GM21526 (cell line): Measurements from ENCODE around the gene RAB24.
"Not testable (repeated sequence)": the region's sequence is repeated elsewhere in the genome, so short reads cannot be mapped to it uniquely, and the experiment has no call there.

Experiments
- ATAC-seq: cut with Tn5 transposase; IDR thresholded peaks from one replicate; pipeline ENCODE4 v1.9.1; 2021; ENCODE audit warnings: moderate library complexity; ENCODE audit not compliant: unreplicated experiment, low FRiP score

The RAB24 gene

DNA sequence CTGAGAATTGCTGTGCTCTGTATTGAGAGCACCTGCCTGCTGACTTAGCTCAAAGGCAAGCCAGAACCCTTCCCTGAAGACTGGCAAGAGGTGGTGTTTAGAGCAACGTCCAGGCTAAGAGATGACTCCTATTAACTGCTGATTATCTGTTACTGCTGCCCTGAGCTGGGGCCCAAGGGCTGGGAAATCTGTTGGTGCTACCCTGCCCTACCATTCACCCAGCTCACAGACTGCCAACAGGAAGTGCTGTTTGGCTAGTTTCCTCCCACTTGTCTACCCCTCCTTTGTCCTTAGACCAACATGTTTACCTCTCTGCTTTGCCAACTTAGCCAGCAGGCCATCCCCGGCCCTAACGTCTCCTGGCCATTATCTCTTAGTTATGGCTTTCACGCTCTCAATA is 6.9 kb downstream of the RAB24 start:
- ATAC-seq: no peak

DNA sequence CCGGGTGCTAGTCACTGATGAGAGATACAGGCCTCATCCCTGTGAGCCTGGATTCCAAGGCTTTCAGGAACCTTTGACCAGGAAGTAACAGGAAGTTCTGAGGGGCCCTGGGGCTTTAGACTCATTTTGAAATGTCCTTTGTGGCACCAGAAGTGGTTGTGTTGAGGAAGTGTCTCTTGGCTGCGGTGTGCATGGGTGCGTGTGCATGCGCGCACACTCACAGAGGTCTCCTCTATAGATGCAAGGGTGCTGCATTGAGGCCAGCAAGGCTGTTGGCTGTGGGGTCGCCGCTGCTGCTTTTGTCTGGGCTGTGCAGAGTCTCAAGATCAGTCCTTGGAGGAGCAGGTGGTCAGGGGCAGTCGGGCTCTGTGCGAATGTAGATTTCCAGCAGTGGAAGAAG is 7.6 kb downstream of the RAB24 start:
- ATAC-seq: no peak

DNA sequence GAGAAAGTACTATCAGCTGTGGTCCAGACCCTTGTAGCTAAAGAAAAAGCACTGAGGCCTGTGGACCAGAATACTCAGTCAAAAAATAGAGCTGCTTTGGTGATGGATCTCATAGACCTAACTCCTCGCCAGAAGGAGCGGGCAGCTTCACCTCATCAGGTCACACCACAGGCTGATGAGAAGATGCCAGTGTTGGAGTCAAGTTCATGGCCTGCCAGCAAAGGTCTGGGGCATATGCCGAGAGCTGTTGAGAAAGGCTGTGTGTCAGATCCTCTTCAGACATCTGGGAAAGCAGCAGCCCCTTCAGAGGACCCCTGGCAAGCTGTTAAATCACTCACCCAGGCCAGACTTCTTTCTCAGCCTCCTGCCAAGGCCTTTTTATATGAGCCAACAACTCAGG is 8.9 kb downstream of the RAB24 start:
- ATAC-seq: no peak

DNA sequence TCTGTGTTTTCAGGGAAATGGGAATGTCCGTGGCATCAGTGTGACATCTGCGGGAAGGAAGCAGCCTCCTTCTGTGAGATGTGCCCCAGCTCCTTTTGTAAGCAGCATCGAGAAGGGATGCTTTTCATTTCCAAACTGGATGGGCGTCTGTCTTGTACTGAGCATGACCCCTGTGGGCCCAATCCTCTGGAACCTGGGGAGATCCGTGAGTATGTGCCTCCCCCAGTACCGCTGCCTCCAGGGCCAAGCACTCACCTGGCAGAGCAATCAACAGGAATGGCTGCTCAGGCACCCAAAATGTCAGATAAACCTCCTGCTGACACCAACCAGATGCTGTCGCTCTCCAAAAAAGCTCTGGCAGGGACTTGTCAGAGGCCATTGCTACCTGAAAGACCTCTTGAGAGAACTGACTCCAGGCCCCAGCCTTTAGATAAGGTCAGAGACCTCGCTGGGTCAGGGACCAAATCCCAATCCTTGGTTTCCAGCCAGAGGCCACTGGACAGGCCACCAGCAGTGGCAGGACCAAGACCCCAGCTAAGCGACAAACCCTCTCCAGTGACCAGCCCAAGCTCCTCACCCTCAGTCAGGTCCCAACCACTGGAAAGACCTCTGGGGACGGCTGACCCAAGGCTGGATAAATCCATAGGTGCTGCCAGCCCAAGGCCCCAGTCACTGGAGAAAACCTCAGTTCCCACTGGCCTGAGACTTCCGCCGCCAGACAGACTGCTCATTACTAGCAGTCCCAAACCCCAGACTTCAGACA is 9.5 kb downstream of the RAB24 start:
- no peak for ATAC-seq

DNA sequence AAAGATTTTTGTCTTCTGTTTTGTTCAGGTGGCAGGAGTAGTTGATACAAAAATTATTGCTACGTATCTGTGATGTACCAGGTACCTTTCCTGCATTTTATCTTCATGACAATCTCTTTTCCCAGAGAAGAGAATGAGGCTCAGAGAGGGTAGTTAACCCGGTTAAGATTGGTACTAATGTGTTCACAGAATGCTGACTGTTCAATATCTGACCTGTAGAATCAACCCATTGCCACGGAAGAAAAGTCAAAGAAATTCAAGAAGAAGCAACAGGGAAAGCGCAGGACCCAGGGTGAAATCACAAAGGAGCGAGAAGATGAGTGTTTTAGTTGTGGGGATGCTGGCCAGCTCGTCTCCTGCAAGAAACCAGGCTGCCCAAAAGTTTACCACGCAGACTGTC is 11.8 kb downstream of the RAB24 start:
- no peak for ATAC-seq

DNA sequence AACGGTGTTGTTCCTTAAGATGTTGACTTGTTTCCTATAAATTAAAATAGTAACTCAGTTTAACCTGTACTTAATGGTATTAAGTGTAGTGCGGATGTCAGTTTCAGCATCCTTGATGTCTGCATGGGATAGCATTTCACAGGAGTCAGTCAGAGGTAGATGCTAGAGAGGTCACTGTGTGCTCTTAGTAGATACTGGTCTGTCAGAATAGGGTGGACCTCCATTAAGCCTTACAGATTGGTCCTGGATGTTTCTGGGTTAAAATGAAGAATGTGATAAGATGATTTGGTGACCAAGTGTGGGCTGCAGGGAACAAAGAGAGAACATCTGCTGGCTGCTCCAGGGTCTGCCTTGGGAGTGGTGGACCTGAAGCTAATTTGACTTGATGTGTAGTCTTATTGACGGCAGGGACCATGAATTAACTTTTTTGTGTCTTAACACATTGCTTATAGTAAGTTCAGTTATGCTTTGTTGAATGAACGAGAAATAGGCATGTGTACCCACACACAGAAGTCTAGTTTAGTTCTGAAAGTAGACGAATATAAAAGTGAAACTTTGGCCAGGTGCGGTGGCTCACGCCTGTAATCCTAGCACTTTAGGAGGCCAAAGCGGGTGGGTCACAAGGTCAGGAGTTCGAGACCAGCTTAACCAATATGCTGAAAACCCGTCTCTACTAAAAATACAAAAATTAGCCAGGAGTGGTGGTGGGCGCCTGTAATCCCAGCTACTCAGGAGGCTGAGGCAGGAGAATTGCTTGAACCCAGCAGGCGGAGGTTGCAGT is 12.5 kb downstream of the RAB24 start:
- peak; percentile 57 for ATAC-seq

DNA sequence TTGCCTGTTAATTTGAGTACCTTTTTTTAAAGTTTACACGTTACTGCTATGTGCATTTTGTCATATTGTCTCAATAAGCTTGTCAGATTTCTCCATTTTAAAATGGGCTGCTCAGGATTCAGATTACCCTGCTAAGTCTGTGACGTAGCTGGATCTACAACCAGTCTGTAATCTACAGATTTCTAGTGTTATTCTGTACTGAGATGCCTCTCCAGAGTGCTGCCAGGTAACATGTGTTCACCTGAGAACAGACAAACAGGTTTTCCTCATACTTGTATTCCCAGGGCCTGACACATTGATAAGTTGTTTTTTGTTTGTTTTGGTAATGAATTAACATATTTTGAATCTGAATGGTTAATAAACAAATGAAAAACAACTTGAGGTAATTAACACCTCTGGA is 15.3 kb downstream of the RAB24 start:
- no peak for ATAC-seq

DNA sequence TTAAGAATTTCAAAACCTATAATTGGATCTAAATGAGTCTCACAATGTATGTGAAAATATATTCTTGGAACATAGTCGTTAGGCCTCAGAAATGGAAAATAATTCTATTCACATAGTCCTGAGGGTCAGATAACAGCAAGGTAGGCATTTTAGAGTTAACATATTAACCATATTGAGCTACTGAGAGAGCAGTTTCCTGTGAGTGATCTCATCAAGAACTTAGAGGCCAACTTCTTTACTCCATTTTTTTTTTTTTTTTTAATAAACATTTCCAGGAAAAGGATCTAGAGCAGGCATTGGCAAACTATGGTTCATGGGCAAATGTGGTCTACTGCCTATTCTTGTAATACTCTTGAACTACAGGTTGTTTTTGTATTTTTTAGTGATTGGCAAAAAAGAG is 26.6 kb downstream of the RAB24 start:
- no peak for ATAC-seq

DNA sequence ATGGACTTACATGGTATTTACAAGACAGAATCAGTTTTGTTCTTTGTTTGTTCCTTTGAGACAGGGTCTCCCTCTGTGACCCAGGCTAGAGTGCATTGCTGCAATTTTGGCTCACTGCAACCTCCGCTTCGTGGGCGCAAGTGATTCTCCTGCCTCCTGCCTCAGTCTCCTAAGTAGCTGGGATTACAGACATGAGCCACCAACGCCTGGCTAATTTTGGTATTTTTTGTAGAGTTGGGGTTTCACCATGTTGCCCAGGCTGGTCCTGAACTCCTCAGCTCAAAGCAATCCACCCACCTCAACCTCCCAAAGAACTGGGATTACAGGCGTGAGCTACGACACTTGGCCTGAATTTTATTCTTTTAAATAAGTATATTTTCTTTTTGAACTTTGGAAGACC is 27.6 kb downstream of the RAB24 start:
- no peak for ATAC-seq

DNA sequence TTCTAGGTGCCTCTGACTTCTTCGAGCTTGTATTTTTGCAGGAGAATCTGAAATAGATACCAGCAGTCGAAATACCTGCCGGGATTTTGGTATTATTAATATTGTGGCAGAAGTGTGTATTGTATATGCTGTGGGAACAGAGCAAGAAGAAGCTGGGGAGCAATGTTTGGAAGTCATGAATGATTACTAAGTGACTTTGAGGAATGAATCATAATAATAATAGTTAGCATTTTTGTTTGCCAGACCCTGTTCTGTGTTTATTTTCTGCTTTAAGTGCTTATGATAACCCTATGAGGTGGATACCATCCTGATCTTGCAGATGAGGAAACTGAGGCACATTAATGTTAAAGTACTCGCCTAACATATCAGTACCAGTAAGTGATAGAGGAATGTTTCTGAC is 32.4 kb downstream of the RAB24 start:
- ATAC-seq: no peak

DNA sequence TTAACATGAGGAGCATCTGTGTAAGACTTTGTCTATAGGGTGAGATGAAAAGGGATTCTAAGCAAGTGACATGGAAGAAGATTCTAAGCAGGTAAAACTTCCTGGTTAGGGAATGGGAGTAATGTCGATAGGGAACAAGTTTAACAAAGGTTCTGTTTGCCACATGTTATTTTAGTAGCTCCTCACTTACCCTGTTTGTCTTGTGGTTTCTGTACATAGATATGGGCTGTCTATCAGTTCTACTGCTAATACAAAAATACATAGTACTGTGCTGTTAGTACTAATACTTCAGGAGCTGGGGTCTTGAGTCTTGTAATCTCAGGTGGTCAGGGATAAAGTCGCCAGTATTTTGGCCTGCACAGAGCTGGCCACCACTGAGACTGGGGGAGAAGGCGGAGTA is 32.9 kb downstream of the RAB24 start:
- no peak for ATAC-seq

DNA sequence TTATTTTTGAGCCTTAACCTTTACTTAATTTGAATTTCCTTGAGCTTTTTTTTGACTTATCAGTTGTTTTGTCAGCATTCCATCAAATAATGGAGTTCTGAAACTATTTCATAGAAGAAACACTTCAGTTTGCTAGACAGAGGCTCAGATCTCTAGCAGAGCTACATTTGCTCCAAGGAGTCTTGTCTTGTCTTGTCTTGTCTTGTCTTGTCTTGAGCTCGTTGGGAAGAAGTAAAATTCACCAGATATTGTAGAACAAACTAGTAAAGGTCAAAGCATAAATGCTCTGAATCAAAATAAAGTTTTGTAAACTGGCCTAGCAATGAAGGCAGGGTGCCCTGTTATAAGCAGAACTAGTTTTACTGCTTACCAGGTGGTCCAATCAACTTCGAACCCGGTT is 33.5 kb downstream of the RAB24 start:
- no peak for ATAC-seq

DNA sequence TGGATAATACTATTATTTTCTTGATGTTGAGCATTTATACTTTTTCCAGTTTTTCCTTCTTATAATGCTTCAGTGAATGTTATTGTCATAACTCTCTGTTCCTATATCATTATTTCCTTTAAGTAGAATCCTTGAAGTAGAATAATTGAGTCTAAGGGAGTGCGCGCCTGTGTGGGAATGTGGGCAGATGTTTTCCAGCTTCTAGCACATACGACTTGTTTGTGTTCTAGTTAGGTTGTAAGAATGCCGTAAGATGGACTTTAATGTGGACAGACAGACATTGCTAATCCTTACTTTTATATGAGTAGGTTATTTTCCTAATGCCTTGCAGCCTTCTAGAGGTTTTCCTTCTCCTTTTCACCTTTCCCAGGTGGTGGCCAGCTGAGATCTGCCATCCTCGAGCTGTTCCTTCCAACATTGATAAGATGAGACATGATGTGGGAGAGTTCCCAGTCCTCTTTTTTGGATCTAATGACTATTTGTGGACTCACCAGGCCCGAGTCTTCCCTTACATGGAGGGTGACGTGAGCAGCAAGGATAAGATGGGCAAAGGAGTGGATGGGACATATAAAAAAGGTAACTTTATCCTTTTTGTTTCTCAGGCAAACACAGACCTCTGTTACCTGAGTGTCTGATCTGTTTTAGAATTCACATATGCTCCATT is 34.2 kb downstream of the RAB24 start:
- no peak for ATAC-seq

DNA sequence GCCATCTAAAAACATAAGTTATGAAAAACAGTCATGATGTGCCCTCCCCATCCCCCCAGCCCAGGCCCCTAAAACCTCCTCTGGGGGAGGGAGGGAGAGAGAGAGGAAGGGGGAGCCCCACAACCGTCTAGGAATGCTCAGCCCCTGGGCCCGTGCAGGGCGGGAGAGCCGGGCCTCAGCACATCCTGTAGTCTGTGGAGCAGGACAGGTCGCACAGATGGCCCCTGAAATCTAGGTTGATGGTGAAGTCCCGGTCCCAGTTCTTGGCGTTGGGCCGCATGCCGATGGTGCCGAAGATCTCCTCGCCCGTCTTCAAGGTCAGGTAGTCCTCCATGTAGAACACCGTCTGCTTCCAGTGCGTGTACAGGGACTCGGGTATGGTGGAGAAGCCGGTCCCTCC is 38.1 kb downstream of the RAB24 start:
- ATAC-seq: no peak

DNA sequence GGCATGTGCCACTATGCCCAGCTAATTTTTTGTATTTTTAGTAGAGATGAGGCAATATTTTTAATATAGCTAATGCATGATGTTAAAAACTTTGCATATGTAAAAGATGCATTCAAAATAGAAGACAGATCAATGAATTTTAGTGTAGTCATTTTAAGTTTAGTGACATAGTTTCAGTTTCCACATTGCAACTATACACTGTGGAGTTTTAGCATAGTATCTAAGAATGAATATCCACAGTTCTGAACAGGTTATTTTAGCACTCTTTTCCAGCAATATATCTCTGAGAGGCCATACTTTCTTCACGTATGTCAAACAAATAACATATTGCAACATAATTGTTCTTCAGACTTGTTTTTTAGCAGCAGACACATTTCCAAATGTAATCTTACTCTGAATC is 39.3 kb downstream of the RAB24 start:
- ATAC-seq: no peak

DNA sequence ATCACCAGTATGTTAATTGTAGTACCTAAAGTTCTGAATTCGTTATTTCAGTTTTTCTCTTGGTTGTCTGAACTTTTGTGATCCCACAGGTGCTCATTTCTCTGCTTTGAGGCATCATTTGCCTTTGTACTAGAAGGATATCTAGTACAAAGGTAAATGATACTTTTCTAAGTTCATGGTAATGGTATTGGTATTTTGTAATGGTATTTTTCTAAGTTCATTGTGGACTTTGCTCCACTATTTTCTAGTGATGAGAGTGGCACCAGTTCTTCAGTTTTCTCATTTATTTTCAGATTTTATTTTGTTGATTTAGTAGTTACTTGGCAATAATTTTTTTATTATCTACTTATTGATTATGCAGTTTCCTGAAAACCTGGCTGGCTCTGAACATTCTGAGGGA is 42.0 kb downstream of the RAB24 start:
- no peak for ATAC-seq

DNA sequence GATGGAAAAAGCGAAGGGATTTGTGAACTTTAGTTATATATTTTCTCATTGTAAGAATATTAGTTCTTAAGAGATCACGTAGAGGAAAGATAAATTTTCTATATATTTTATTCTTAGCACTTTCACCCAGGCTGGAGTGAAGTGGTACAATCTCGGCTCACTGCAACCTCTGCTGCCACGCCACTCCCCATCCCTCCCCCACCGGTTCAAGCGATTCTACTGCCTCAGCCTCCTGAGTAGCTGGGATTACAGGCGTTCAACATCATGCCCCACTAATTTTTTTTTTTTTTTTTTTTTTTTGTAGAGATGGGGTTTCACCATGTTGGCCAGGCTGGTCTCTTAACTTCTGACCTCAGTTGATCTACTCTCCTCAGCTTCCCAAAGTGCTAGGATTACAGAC is 42.6 kb downstream of the RAB24 start:
- ATAC-seq: no peak

DNA sequence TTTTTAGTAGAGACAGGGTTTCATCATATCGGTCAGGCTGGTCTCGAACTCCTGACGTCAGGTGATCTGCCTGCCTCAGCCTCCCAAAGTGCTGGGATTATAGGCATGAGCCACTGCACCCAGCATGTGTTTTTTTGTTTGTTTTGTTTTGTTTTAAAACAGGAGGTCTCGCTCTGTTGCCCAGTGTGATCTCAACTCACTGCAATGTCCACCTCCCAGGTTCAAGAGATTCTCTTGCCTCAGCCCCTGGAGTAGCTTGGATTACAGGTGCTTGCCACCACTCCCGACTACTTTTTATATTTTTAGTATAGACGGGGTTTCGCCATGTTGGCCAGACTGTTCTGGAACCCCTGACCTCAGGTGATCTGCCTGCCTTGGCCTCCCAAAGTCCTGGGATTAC is 44.8 kb downstream of the RAB24 start:
- not testable (repeated sequence) for ATAC-seq

DNA sequence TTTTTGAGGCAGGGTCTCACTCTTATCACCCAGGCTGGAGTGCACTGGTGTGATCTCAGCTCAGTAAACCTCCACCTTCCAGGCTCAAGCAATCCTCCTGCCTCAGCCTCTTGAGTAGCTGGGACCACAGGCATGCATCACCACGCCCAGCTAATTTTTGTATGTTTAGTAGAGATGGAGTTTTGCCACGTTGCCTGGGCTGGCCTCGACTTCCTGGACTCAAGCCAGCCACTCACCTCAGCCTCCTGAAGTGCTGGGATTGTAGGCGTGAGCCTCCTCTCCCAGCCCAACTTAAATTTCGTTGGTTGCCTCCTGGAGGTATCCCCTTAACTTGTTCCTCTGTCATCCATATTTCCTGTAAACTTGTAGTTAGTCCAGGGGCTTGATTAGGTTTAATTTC is 47.2 kb downstream of the RAB24 start:
- ATAC-seq: no peak

DNA sequence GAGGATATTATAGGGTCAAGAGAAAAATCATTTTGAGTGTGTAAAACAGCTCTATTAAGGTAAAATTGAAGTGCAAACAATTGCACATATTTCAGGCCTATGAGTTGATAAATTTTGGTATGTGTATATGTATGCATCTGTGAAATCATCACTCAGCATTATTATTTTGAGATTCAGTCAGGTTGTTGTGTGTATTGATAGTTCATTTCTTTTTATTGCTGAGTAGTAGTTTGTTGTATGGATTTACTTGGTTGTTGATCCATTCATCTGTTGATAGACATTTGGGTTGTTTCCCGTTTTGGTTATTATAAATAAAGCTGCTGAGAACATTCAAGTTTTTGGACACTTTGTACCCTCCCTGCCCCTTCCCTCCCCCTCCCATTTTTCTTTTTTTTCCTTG is 50.3 kb downstream of the RAB24 start:
- no peak for ATAC-seq
